DND-41 (cell line): ENCODE results near the gene MED12L.

Experiments
- ATAC-seq: fragments of 200-7000 bp; cut with Tn5 transposase; 3 replicates; pipeline ENCODE4 v1.9.1; 2021; ENCODE audit warnings: low read depth; ENCODE audit not compliant: insufficient read depth
- DNase-seq: peaks from one replicate; pipeline ENCODE4 v3.0.0-alpha.2; 2020
- H2AFZ ChIP-seq: 2 replicates; pipeline ENCODE4 v1.6.0; 2012; ENCODE audit warnings: low read depth, low read length
- H3K27ac ChIP-seq: 2 replicates; pipeline ENCODE4 v1.5.1; 2012; ENCODE audit warnings: low read length, inconsistent platforms
- H3K27me3 ChIP-seq: fragments of 200-600 bp; sonication (generic); 2 replicates; pipeline ENCODE4 v1.6.0; 2012; ENCODE audit warnings: low read length, mild to moderate bottlenecking, inconsistent platforms; ENCODE audit not compliant: insufficient read depth, poor library complexity
- H3K36me3 ChIP-seq: 2 replicates; pipeline ENCODE4 v1.5.1; 2012; ENCODE audit warnings: low read length, inconsistent platforms; ENCODE audit not compliant: insufficient read depth
- H3K4me1 ChIP-seq: 2 replicates; pipeline ENCODE4 v1.5.1; 2012; ENCODE audit warnings: mild to moderate bottlenecking, low read length; ENCODE audit not compliant: insufficient read depth
- H3K4me2 ChIP-seq: 2 replicates; pipeline ENCODE4 v1.6.0; 2012; ENCODE audit warnings: mild to moderate bottlenecking, moderate library complexity, low read length, inconsistent platforms; ENCODE audit not compliant: insufficient read depth
- H3K4me3 ChIP-seq, 2 experiments: fragments of 200-600 bp in 1 of 2; shearing (Covaris generic) in 1 of 2; 2 replicates each; pipeline ENCODE4 v1.5.1; 2012 to 2016; ENCODE audit warnings: inconsistent platforms in 2 of 2, low read length in 2 of 2, mild to moderate bottlenecking in 2 of 2, low read depth in 1 of 2, moderate library complexity in 1 of 2
- H3K79me2 ChIP-seq: 2 replicates; pipeline ENCODE4 v1.6.0; 2012; ENCODE audit warnings: low read length, inconsistent platforms; ENCODE audit not compliant: insufficient read depth
- H3K9ac ChIP-seq: 2 replicates; pipeline ENCODE4 v1.6.0; 2012; ENCODE audit warnings: low read depth, mild to moderate bottlenecking, inconsistent platforms, low read length, moderate library complexity
- H3K9me3 ChIP-seq: 2 replicates; pipeline ENCODE4 v1.5.1; 2012; ENCODE audit warnings: low read length, moderate library complexity, mild to moderate bottlenecking, inconsistent platforms; ENCODE audit not compliant: insufficient read depth, severe bottlenecking
- H4K20me1 ChIP-seq: 2 replicates; pipeline ENCODE4 v1.6.0; 2012; ENCODE audit warnings: low read length; ENCODE audit not compliant: insufficient read depth
- EZH2 ChIP-seq: IDR thresholded peaks from 3 replicates; pipeline ENCODE4 v1.6.1; 2012; ENCODE audit warnings: borderline replicate concordance, low read depth, mild to moderate bottlenecking, moderate library complexity, low read length, inconsistent platforms; ENCODE audit not compliant: severe bottlenecking
- TF ChIP-seq, protein P1 (sequence below): IDR thresholded peaks from 2 replicates; pipeline ENCODE4 v1.5.1; 2012; ENCODE audit warnings: borderline replicate concordance, low read length, moderate library complexity, mild to moderate bottlenecking; ENCODE audit not compliant: poor library complexity, severe bottlenecking; ENCODE audit errors: extremely low read depth

Gene MED12L

DNA sequence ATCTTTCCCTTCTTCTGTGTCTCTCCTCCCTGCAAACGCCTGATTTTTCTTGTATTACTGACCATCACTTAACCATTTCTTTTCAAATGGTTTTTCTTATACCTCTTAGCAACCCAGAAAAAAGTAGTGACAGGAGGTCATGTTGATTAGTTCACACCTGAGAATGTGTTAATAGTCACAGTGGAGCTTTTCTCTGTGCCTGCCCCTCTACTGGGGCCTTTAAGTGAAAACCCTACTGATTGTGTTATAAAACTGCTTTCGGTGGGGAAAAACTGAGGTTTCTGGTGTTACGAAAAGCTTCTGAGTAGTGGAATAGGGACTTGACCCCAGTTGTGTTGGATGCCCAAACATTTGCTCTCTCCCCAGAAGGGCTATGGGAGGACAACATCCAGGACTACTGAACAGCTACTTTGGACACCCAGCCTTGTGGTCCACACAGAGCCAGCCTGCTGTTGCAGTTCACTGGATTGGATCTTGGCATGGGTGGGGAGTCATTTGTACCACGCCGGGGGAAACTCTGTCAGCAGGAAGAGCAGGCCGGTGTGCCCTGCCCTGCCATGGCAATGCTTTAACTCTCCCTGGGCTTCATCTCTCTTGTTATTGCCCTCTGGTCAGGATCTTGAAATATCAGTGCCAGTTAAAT, 220.8 kb downstream of the MED12L start:
- Histone ChIP-seq H2AFZ (no peak overlapping the region), H4K20me1 (no peaks in the 10 kb centered on the region), H3K9me3 (no peaks in the 10 kb centered on the region), H3K4me3 (no peak overlapping the region), H3K36me3 (no peaks in the 10 kb centered on the region), H3K27ac (no peak overlapping the region), H3K79me2 (no peaks in the 10 kb centered on the region), H3K4me1 (no peaks in the 10 kb centered on the region), H3K9ac (no peak overlapping the region), H3K4me2 (no peak overlapping the region), H3K27me3 (no peaks in the 10 kb centered on the region)
- DNase-seq (no peak), ATAC-seq (no peak)
- TF ChIP-seq EZH2: no peak
- TF ChIP-seq, protein P1, sequence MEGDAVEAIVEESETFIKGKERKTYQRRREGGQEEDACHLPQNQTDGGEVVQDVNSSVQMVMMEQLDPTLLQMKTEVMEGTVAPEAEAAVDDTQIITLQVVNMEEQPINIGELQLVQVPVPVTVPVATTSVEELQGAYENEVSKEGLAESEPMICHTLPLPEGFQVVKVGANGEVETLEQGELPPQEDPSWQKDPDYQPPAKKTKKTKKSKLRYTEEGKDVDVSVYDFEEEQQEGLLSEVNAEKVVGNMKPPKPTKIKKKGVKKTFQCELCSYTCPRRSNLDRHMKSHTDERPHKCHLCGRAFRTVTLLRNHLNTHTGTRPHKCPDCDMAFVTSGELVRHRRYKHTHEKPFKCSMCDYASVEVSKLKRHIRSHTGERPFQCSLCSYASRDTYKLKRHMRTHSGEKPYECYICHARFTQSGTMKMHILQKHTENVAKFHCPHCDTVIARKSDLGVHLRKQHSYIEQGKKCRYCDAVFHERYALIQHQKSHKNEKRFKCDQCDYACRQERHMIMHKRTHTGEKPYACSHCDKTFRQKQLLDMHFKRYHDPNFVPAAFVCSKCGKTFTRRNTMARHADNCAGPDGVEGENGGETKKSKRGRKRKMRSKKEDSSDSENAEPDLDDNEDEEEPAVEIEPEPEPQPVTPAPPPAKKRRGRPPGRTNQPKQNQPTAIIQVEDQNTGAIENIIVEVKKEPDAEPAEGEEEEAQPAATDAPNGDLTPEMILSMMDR: no peak

DNA sequence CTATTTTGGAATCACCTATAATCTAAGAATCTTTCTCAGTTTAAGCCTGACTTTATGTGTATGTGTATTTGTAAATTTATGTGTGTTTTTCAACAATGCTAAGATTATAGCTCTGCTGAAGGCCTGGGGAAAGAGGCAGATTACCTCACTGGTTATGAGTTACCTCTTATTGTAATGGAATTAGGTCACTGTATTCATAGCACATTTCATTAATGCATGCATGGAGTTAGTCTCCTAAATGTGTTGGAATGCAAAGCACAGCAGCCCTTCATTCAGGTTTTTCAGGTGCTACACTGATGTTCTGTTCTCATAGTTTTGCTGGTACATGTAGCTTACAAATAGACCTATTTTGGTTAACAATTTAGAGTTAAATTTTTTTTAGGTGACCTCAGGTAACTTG, 221.7 kb downstream of the MED12L start:
- no peaks in the 10 kb centered on the region for H4K20me1 ChIP-seq
- H3K27me3 ChIP-seq: no peaks in the 10 kb centered on the region
- H3K79me2 ChIP-seq: no peaks in the 10 kb centered on the region
- no peak overlapping the region for H3K27ac ChIP-seq
- H3K4me3 ChIP-seq: no peak overlapping the region
- no peak overlapping the region for H3K4me2 ChIP-seq
- ATAC-seq (no peak), DNase-seq (no peak)
- no peak overlapping the region for H3K9ac ChIP-seq
- no peak for TF ChIP-seq EZH2
- TF ChIP-seq, protein P1: no peak
- H3K9me3 ChIP-seq: no peaks in the 10 kb centered on the region
- no peak overlapping the region for H2AFZ ChIP-seq
- H3K36me3 ChIP-seq: no peaks in the 10 kb centered on the region
- no peaks in the 10 kb centered on the region for H3K4me1 ChIP-seq

GRCh38 chr3:151307583-151308488, 222.4 kb downstream of the MED12L start:
- H4K20me1 ChIP-seq: no peaks in the 10 kb centered on the region
- no peak for TF ChIP-seq EZH2
- TF ChIP-seq, protein P1: no peak
- H3K36me3 ChIP-seq: no peaks in the 10 kb centered on the region
- no peaks in the 10 kb centered on the region for H3K4me1 ChIP-seq
- no peak overlapping the region for H3K27ac ChIP-seq
- H3K79me2 ChIP-seq: no peaks in the 10 kb centered on the region
- no peak overlapping the region for H3K4me2 ChIP-seq
- peak; percentile 62 for ATAC-seq
- DNase-seq: no peak
- H3K9ac ChIP-seq: no peak overlapping the region
- H3K4me3 ChIP-seq: no peak overlapping the region
- no peak overlapping the region for H2AFZ ChIP-seq
- no peaks in the 10 kb centered on the region for H3K9me3 ChIP-seq
- no peaks in the 10 kb centered on the region for H3K27me3 ChIP-seq
